Upper lobe of left lung (tissue), 4 donors: ENCODE data around the gene RERE.

Experiments
- CTCF ChIP-seq, 6 experiments: fragments of 450-650 bp in 4 of 6; fragments of 200-600 bp in 2 of 6; sonication (generic) in 2 of 6; IDR thresholded peaks; one replicate each; pipeline ENCODE4 v1.5.1; 2016 to 2019; ENCODE audit warnings: antibody characterized with exemption in 6 of 6
- POLR2A ChIP-seq, 4 donors: fragments of 450-650 bp; IDR thresholded peaks; one replicate each; pipeline ENCODE4 v1.5.1; 2016 to 2017; ENCODE audit warnings: antibody characterized with exemption in 4 of 4, mild to moderate bottlenecking in 2 of 4

- TF ChIP-seq CTCF (IDR thresholded peaks at IDR 0.05) (no peak), POLR2A (IDR thresholded peaks at IDR 0.05) (no peak)
Measured at GRCh38 chr1:8863138-8863537, 45.7 kb upstream of the RERE start.
